ENCODE data around the gene RBM48.
"Not testable (repeated sequence)": the region's sequence is repeated elsewhere in the genome, so short reads cannot be mapped to it uniquely, and the experiment has no call there.

The RBM48 gene

GRCh38 chr7:92528188-92528957 is at the start of gene RBM48, which contains the start of gene PEX1:
Gene RBM48, plus strand, starts transcription at chr7:92528795. Its CDS starts 19 bp downstream, at chr7:92528814.
Gene PEX1, minus strand, starts transcription at chr7:92528520. Its CDS starts 85 bp downstream, at chr7:92528435.
- DNase-seq (ENCODE audit: low read depth): peak; percentile 98

- DNase-seq (ENCODE audit: low read depth): not testable (repeated sequence)
These were observed 49.4 kb upstream of the RBM48 start for GRCh38 chr7:92479146-92479545.

GRCh38 chr7:92483624-92484023 is 45.0 kb upstream of the RBM48 start:
- not testable (repeated sequence) for DNase-seq (ENCODE audit: low read depth)

- DNase-seq (ENCODE audit: low read depth): not testable (repeated sequence)
These were observed 44.4 kb upstream of the RBM48 start for GRCh38 chr7:92484226-92484625.

- DNase-seq (ENCODE audit: low read depth): no peak
These were observed 43.2 kb upstream of the RBM48 start for GRCh38 chr7:92485267-92485892.

GRCh38 chr7:92485974-92486373 is 42.6 kb upstream of the RBM48 start:
- DNase-seq (ENCODE audit: low read depth): no peak

GRCh38 chr7:92487804-92488203 is 40.8 kb upstream of the RBM48 start:
- no peak for DNase-seq (ENCODE audit: low read depth)

GRCh38 chr7:92489634-92490033 is 39.0 kb upstream of the RBM48 start:
- DNase-seq (ENCODE audit: low read depth): no peak

- DNase-seq (ENCODE audit: low read depth): no peak
These were observed 31.7 kb upstream of the RBM48 start for GRCh38 chr7:92496876-92497275.

GRCh38 chr7:92498557-92498956 is 30.0 kb upstream of the RBM48 start:
- no peak for DNase-seq (ENCODE audit: low read depth)

GRCh38 chr7:92503767-92504166 is 24.8 kb upstream of the RBM48 start:
- DNase-seq (ENCODE audit: low read depth): no peak

GRCh38 chr7:92504563-92504962 is 24.0 kb upstream of the RBM48 start:
- no peak for DNase-seq (ENCODE audit: low read depth)

GRCh38 chr7:92506363-92506762 is 22.2 kb upstream of the RBM48 start:
- DNase-seq (ENCODE audit: low read depth): no peak

GRCh38 chr7:92508946-92509345 is 19.6 kb upstream of the RBM48 start:
- DNase-seq (ENCODE audit: low read depth): no peak

- no peak for DNase-seq (ENCODE audit: low read depth)
These were observed 15.3 kb upstream of the RBM48 start for GRCh38 chr7:92513167-92513902.

GRCh38 chr7:92517631-92518030 is 11.0 kb upstream of the RBM48 start:
- DNase-seq (ENCODE audit: low read depth): no peak

- no peak for DNase-seq (ENCODE audit: low read depth)
These were observed 8.6 kb upstream of the RBM48 start for GRCh38 chr7:92520024-92520423.

- no peak for DNase-seq (ENCODE audit: low read depth)
These were observed 5.5 kb upstream of the RBM48 start for GRCh38 chr7:92523110-92523509.

GRCh38 chr7:92527300-92528187 is 1.1 kb upstream of the RBM48 start:
- peak; percentile 17 for DNase-seq (ENCODE audit: low read depth)

- no peak for DNase-seq (ENCODE audit: low read depth)
These were observed 316 bp downstream of the RBM48 start for GRCh38 chr7:92528958-92529264.

- DNase-seq (ENCODE audit: low read depth): no peak
These were observed 6.0 kb downstream of the RBM48 start for GRCh38 chr7:92534572-92534971.

GRCh38 chr7:92543542-92543941 is 14.9 kb downstream of the RBM48 start:
- not testable (repeated sequence) for DNase-seq (ENCODE audit: low read depth)

All from fibroblast of the conjunctiva (primary cell).